ENCODE data around the gene ZNF888.
A peak's percentile ranks its signal among the peaks of the same experiment; 100 is the strongest.

GRCh38 chr19:52897138-52897935, 25.9 kb downstream of the ZNF888 start, which contains the start of gene ZNF320:
- TF ChIP-seq CTCF (IDR thresholded peaks at IDR 0.05; ENCODE audit: poor library complexity, severe bottlenecking), result no peak
- no peak for TF ChIP-seq EZH2 (IDR thresholded peaks at IDR 0.05; ENCODE audit: borderline replicate concordance, insufficient read depth, low read length, poor library complexity, severe bottlenecking)
- TF ChIP-seq EP300 (conservative IDR thresholded peaks at IDR 0.05; ENCODE audit: poor library complexity, severe bottlenecking), result peak; percentile 16
- TF ChIP-seq SMC3 (conservative IDR thresholded peaks at IDR 0.05; ENCODE audit: poor library complexity), result peak; percentile 35
- TF ChIP-seq REST (IDR thresholded peaks at IDR 0.05; ENCODE audit: borderline replicate concordance), result peak; percentile 49

Measured in neural cell (in vitro differentiated cells).